ENCODE data around the gene MARCHF10.

DNA sequence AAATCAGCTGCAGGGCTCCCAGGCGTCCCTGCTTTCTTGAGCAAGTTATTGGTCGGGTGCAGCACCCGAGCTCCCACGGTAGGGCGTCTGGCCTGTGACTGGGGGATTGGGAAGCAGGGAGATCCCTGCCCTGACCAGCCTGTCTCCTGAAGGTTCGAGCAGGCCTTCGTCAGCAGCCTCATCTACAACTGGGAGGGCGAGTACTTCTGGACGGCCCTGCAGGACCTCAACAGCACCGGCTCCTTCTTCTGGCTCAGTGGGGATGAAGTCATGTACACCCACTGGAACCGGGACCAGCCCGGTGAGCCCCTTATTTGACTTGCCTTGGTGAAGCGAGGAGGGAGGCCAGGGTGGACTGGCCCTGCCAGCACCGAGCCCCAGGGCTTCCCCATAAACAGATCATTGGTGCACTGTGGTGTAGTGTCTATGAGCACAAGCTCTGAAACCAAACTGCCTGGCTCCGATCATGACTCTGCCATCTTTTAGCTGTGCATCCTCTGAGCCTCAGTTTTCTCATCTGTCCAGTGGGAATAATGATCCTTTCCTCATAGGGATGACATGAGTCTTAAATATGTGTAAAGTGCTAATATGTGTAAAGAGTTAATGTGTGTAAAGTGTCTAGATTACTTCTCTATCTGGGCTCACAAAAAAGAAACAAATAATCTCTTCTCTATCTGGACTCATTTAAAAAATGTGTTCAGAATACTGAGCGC lies 131.7 kb downstream of the MARCHF10 start:
- TF ChIP-seq, protein P1, sequence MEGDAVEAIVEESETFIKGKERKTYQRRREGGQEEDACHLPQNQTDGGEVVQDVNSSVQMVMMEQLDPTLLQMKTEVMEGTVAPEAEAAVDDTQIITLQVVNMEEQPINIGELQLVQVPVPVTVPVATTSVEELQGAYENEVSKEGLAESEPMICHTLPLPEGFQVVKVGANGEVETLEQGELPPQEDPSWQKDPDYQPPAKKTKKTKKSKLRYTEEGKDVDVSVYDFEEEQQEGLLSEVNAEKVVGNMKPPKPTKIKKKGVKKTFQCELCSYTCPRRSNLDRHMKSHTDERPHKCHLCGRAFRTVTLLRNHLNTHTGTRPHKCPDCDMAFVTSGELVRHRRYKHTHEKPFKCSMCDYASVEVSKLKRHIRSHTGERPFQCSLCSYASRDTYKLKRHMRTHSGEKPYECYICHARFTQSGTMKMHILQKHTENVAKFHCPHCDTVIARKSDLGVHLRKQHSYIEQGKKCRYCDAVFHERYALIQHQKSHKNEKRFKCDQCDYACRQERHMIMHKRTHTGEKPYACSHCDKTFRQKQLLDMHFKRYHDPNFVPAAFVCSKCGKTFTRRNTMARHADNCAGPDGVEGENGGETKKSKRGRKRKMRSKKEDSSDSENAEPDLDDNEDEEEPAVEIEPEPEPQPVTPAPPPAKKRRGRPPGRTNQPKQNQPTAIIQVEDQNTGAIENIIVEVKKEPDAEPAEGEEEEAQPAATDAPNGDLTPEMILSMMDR (IDR thresholded peaks at IDR 0.05), result no peak
- no peak for TF ChIP-seq POLR2AphosphoS5 (IDR thresholded peaks at IDR 0.05; ENCODE audit: low read depth, low read length)
- TF ChIP-seq, protein P2, sequence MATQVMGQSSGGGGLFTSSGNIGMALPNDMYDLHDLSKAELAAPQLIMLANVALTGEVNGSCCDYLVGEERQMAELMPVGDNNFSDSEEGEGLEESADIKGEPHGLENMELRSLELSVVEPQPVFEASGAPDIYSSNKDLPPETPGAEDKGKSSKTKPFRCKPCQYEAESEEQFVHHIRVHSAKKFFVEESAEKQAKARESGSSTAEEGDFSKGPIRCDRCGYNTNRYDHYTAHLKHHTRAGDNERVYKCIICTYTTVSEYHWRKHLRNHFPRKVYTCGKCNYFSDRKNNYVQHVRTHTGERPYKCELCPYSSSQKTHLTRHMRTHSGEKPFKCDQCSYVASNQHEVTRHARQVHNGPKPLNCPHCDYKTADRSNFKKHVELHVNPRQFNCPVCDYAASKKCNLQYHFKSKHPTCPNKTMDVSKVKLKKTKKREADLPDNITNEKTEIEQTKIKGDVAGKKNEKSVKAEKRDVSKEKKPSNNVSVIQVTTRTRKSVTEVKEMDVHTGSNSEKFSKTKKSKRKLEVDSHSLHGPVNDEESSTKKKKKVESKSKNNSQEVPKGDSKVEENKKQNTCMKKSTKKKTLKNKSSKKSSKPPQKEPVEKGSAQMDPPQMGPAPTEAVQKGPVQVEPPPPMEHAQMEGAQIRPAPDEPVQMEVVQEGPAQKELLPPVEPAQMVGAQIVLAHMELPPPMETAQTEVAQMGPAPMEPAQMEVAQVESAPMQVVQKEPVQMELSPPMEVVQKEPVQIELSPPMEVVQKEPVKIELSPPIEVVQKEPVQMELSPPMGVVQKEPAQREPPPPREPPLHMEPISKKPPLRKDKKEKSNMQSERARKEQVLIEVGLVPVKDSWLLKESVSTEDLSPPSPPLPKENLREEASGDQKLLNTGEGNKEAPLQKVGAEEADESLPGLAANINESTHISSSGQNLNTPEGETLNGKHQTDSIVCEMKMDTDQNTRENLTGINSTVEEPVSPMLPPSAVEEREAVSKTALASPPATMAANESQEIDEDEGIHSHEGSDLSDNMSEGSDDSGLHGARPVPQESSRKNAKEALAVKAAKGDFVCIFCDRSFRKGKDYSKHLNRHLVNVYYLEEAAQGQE (IDR thresholded peaks at IDR 0.05; ENCODE audit: insufficient read depth in 1 of 2, low read depth in 2 of 2, low read length in 1 of 2), result no peak
- TF ChIP-seq TCF7L2 (IDR thresholded peaks at IDR 0.05; ENCODE audit: low read depth, low read length), result no peak
- TF ChIP-seq SIN3A (IDR thresholded peaks at IDR 0.05; ENCODE audit: borderline replicate concordance, insufficient read depth, low read depth, low read length), result no peak

Measured in Panc1 (cell line).